ENCODE measurements around the gene PPP1R26. TPM values are rescaled to one million over a fixed set of nuclear protein-coding genes. Genes with fewer than 3 reads are reported as not detected.
"Not testable (repeated sequence)": the region's sequence is repeated elsewhere in the genome, so short reads cannot be mapped to it uniquely, and the experiment has no call there.

PPP1R26 gene
- total and polyA plus RNA-seq, 8 donors: 5.3 to 22.8 (median 12.9) TPM

- Histone ChIP-seq H3K27me3 (peaks cover 0 to 48% (median 0%) of the 10 kb centered on the region in 3 donors), H3K27ac (peak overlapping the region in 2 of 5 donors; percentile 37 to 58), H3K4me3 (no peak overlapping the region), H3K36me3 (no peaks in the 10 kb centered on the region), H3K9me3 (peaks cover 0 to 8% (median 3%) of the 10 kb centered on the region in 4 donors), H3K4me1 (peaks cover 16 to 30% (median 22%) of the 10 kb centered on the region in 4 donors)
- no peak for DNase-seq
- 27 to 50% (median 30%) methylated on average over 10 of the region's 10 CpGs for WGBS, 5 donors
- TF ChIP-seq EP300 (IDR thresholded peaks at IDR 0.05) (no peak), CTCF (IDR thresholded peaks at IDR 0.05) (no peak), POLR2AphosphoS5 (IDR thresholded peaks at IDR 0.05) (no peak), POLR2A (IDR thresholded peaks at IDR 0.05) (no peak)
- intact Hi-C loops (cut with DNase I; ENCODE audit: low total_unique reads): no loop called here
Measured at GRCh38 chr9:135442075-135442474, 37.5 kb upstream of the PPP1R26 start.

DNA sequence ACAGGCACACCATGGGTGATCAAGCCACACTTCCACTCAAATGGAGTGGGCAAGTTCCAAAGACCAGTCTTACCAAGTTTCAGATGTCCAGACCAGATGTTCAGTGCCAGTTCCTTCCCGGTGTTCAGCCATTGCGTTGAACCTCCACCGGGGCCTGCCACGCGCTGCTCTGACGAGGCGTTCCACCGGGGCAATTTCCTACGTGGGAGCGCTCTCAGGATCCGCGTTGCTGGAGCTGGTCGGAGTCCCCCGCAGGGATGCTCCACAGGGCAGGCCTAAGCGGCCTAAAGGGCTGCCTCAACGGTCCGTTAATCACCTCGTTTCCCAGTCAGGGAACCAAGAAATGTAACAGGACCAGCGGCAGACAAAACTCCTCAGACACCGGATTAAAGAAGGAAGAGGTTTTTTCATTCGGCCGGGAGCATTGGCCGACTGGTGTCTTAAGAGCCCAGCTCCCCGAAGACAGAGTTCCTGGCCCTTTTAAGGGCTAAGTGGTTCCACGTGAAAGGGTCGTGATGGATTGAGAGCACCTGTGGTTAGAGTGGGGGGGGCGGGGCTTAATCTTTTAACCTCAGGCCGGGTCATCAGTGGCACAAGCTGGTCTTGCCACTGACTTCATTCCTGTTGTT lies 35.7 kb upstream of the PPP1R26 start:
- 60 to 78% (median 72%) methylated on average over 26 to 28 of the region's 28 CpGs for WGBS, 5 donors
- Histone ChIP-seq H3K4me3 (no peak overlapping the region), H3K27me3 (peaks cover 0 to 65% (median 0%) of the 10 kb centered on the region in 3 donors), H3K9me3 (no peaks in the 10 kb centered on the region), H3K36me3 (no peaks in the 10 kb centered on the region), H3K4me1 (peaks cover 12 to 25% (median 20%) of the 10 kb centered on the region in 4 donors), H3K27ac (no peak overlapping the region)
- intact Hi-C loops (cut with DNase I; ENCODE audit: low total_unique reads): no loop called here
- TF ChIP-seq POLR2AphosphoS5 (IDR thresholded peaks at IDR 0.05) (no peak), POLR2A (IDR thresholded peaks at IDR 0.05) (no peak), CTCF (IDR thresholded peaks at IDR 0.05) (no peak), EP300 (IDR thresholded peaks at IDR 0.05) (no peak)
- DNase-seq: no peak

DNA sequence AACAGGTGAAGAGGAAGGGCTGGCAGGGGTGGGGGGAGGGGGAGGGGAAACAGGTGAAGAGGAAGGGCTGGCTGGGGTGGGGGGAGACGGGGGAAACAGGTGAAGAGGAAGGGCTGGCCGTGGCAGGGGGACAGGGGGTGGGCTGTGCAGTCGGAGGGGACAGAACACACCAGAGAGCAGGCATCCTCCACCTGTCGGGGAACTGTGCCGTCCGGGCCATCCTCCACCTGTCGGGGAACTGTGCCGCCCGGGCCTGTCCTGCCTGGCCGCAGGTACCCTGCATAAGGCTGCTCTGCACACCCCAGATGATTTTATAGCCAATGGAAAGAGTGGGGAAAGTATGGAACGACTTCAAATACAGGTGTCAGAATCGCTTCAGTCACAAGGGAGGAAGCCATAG lies 32.5 kb upstream of the PPP1R26 start:
- H3K4me3 ChIP-seq: no peak overlapping the region
- no peaks in the 10 kb centered on the region for H3K9me3 ChIP-seq
- no peak overlapping the region for H3K27ac ChIP-seq
- intact Hi-C loops (cut with DNase I; ENCODE audit: low total_unique reads): no loop called here
- H3K4me1 ChIP-seq: peaks cover 0 to 10% (median 4%) of the 10 kb centered on the region in 4 donors
- no peak for DNase-seq
- peaks cover 0 to 59% (median 0%) of the 10 kb centered on the region in 3 donors for H3K27me3 ChIP-seq
- TF ChIP-seq POLR2A (IDR thresholded peaks at IDR 0.05) (no peak), CTCF (IDR thresholded peaks at IDR 0.05) (no peak), EP300 (IDR thresholded peaks at IDR 0.05) (no peak), POLR2AphosphoS5 (IDR thresholded peaks at IDR 0.05) (no peak)
- no peaks in the 10 kb centered on the region for H3K36me3 ChIP-seq
- 70 to 80% (median 77%) methylated on average over 11 to 12 of the region's 12 CpGs for WGBS, 5 donors

GRCh38 chr9:135448663-135449100 lies 30.9 kb upstream of the PPP1R26 start:
- no peak overlapping the region for H3K4me3 ChIP-seq
- H3K27ac ChIP-seq: no peak overlapping the region
- no peak for DNase-seq
- H3K4me1 ChIP-seq: no peaks in the 10 kb centered on the region
- intact Hi-C loops (cut with DNase I; ENCODE audit: low total_unique reads): no loop called here
- H3K36me3 ChIP-seq: no peaks in the 10 kb centered on the region
- whole genome bisulfite sequencing, 5 donors: 43 to 55% (median 50%) methylated on average over 11 of the region's 11 CpGs
- H3K27me3 ChIP-seq: peaks cover 0 to 50% (median 0%) of the 10 kb centered on the region in 3 donors
- TF ChIP-seq POLR2A (IDR thresholded peaks at IDR 0.05) (no peak), CTCF (IDR thresholded peaks at IDR 0.05) (no peak), POLR2AphosphoS5 (IDR thresholded peaks at IDR 0.05) (no peak), EP300 (IDR thresholded peaks at IDR 0.05) (no peak)
- peaks cover 0 to 2% (median 0%) of the 10 kb centered on the region in 4 donors for H3K9me3 ChIP-seq

DNA sequence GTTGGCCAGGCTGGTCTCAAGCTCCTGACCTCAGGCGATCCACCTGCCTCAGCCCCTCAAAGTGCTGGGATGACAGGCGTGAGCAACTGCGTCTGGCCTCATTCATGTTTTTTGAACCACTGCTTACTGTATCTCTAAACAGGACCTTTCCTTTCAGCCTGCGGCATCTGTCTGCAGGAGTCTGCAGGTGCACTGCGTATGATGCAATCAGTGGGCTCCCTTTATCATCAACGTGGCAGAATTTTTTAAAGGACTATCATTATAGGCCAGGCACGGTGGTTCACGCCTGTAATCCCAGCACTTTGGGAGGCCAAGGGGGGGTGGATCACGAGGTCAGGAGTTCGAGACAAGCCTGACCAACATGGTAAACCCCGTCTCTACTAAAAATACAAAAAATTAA lies 30.1 kb upstream of the PPP1R26 start:
- H3K4me1 ChIP-seq; H3K36me3 ChIP-seq; intact Hi-C loops (cut with DNase I; ENCODE audit: low total_unique reads); H3K4me3 ChIP-seq; H3K27ac ChIP-seq; DNase-seq: not testable (repeated sequence)
- Histone ChIP-seq H3K27me3 (peaks cover 0 to 41% (median 0%) of the 10 kb centered on the region in 3 donors), H3K9me3 (peaks cover 0 to 10% (median 7%) of the 10 kb centered on the region in 4 donors)
- 71 to 81% (median 77%) methylated on average over 11 of the region's 11 CpGs for WGBS, 5 donors

All from stomach (tissue), 9 donors.